Hypothalamus (tissue), 51 donors: ENCODE results near the gene TAX1BP1.
"Not testable (repeated sequence)": the region's sequence is repeated elsewhere in the genome, so short reads cannot be mapped to it uniquely, and the experiment has no call there.

Experiments used
- DNase-seq, 51 donors: peaks; one replicate each; lab custom pipeline; 2025; lab: John Stamatoyannopoulos, UW

Gene TAX1BP1

GRCh38 chr7:27737178-27737577 is 2.8 kb upstream of the TAX1BP1 start:
- DNase-seq: no peak

- DNase-seq: no peak
Measured at GRCh38 chr7:27737616-27738015, 2.3 kb upstream of the TAX1BP1 start.

GRCh38 chr7:27739301-27739908 is 557 bp upstream of the TAX1BP1 start:
- peak in 3 of 51 donors; percentile 14 to 43 (median 33) for DNase-seq

GRCh38 chr7:27740449-27741086 is 606 bp downstream of the TAX1BP1 start:
- DNase-seq: peak in 49 of 51 donors; percentile 25 to 84 (median 60)

- DNase-seq: not testable (repeated sequence)
Measured at GRCh38 chr7:27742091-27742710, 2.2 kb downstream of the TAX1BP1 start.

GRCh38 chr7:27745064-27745583 is 5.2 kb downstream of the TAX1BP1 start:
- peak in 1 of 51 donors; percentile 11 for DNase-seq

GRCh38 chr7:27746486-27746885 is 6.5 kb downstream of the TAX1BP1 start:
- no peak for DNase-seq

GRCh38 chr7:27746978-27747377 is 7.0 kb downstream of the TAX1BP1 start:
- DNase-seq: no peak

- DNase-seq: no peak
Measured at GRCh38 chr7:27747589-27748368, 7.8 kb downstream of the TAX1BP1 start.

GRCh38 chr7:27750316-27750715 is 10.4 kb downstream of the TAX1BP1 start:
- DNase-seq: no peak

- DNase-seq: no peak
Measured at GRCh38 chr7:27751888-27752660, 12.1 kb downstream of the TAX1BP1 start.

- DNase-seq: no peak
Measured at GRCh38 chr7:27753863-27754262, 13.9 kb downstream of the TAX1BP1 start.

GRCh38 chr7:27756298-27756697 is 16.3 kb downstream of the TAX1BP1 start:
- no peak for DNase-seq

GRCh38 chr7:27759491-27759890 is 19.5 kb downstream of the TAX1BP1 start:
- DNase-seq: no peak

GRCh38 chr7:27762062-27762461 is 22.1 kb downstream of the TAX1BP1 start:
- no peak for DNase-seq

GRCh38 chr7:27763983-27764508 is 24.1 kb downstream of the TAX1BP1 start:
- DNase-seq: no peak

GRCh38 chr7:27765841-27766240 is 25.9 kb downstream of the TAX1BP1 start:
- no peak for DNase-seq

- DNase-seq: no peak
Measured at GRCh38 chr7:27767374-27767773, 27.4 kb downstream of the TAX1BP1 start.

- no peak for DNase-seq
Measured at GRCh38 chr7:27771111-27771510, 31.1 kb downstream of the TAX1BP1 start.

- no peak for DNase-seq
Measured at GRCh38 chr7:27774717-27775328, 34.9 kb downstream of the TAX1BP1 start.
